HG03571 (cell line): Measurements from ENCODE around the gene ANXA11.
"Not testable (repeated sequence)": the region's sequence is repeated elsewhere in the genome, so short reads cannot be mapped to it uniquely, and the experiment has no call there.

ENCODE experiments used
- ATAC-seq: cut with Tn5 transposase; IDR thresholded peaks from one replicate; pipeline ENCODE4 v1.9.1; 2021; ENCODE audit not compliant: unreplicated experiment

Gene ANXA11

GRCh38 chr10:80148166-80148805, 57.1 kb downstream of the ANXA11 start:
- ATAC-seq = no peak

- ATAC-seq = no peak
Observed at GRCh38 chr10:80146918-80147317, 58.4 kb downstream of the ANXA11 start.

GRCh38 chr10:80145406-80146308, 59.7 kb downstream of the ANXA11 start:
- not testable (repeated sequence) for ATAC-seq

- peak; percentile 40 for ATAC-seq
Observed at GRCh38 chr10:80144696-80145131, 60.6 kb downstream of the ANXA11 start.

GRCh38 chr10:80144067-80144695, 61.2 kb downstream of the ANXA11 start:
- ATAC-seq = peak; percentile 58

- ATAC-seq = no peak
Observed at GRCh38 chr10:80141696-80142460, 63.5 kb downstream of the ANXA11 start.

- ATAC-seq = no peak
Observed at GRCh38 chr10:80140251-80140650, 65.1 kb downstream of the ANXA11 start.

GRCh38 chr10:80139265-80139664, 66.1 kb downstream of the ANXA11 start:
- no peak for ATAC-seq

- ATAC-seq = no peak
Observed at GRCh38 chr10:80137920-80138319, 67.4 kb downstream of the ANXA11 start.

GRCh38 chr10:80137031-80137862, 68.1 kb downstream of the ANXA11 start:
- no peak for ATAC-seq

- ATAC-seq = no peak
Observed at GRCh38 chr10:80136134-80136571, 69.2 kb downstream of the ANXA11 start.

- not testable (repeated sequence) for ATAC-seq
Observed at GRCh38 chr10:80133687-80134086, 71.7 kb downstream of the ANXA11 start.

- no peak for ATAC-seq
Observed at GRCh38 chr10:80133206-80133605, 72.1 kb downstream of the ANXA11 start.

- no peak for ATAC-seq
Observed at GRCh38 chr10:80132299-80133139, 72.8 kb downstream of the ANXA11 start, which contains the start of gene PLAC9. PLAC9 (plus strand) TSS chr10:80132730; CDS start chr10:80132763, 33 bp downstream.

- ATAC-seq = no peak
Observed at GRCh38 chr10:80131499-80131901, 73.8 kb downstream of the ANXA11 start.

- no peak for ATAC-seq
Observed at GRCh38 chr10:80126876-80127275, 78.5 kb downstream of the ANXA11 start.

- ATAC-seq = no peak
Observed at GRCh38 chr10:80122746-80123145, 82.6 kb downstream of the ANXA11 start.

GRCh38 chr10:80122110-80122710, 83.1 kb downstream of the ANXA11 start:
- ATAC-seq = no peak

GRCh38 chr10:80118669-80119068, 86.7 kb downstream of the ANXA11 start:
- no peak for ATAC-seq
